SK-N-SH (cell line): ENCODE measurements around the gene CHST11. TPM values are rescaled to one million over a fixed set of nuclear protein-coding genes. Genes with fewer than 3 reads are reported as not detected.

Experiments
- CTCF ChIA-PET: fragments of 300-600, 350-600 bp; formaldehyde crosslinking; extraction: SDS; loops from one replicate; lab custom pipeline; 2021; lab: Yijun Ruan, JAX
- POLR2A ChIA-PET: fragments of 350-600 bp; sonication (Branson Sonifier 250); formaldehyde crosslinking; extraction: SDS; loops from one replicate; lab custom pipeline; 2020; ENCODE audit warnings: antibody characterized with exemption, inconsistent platforms; lab: Yijun Ruan, JAX
- DNase-seq: peaks from one replicate; pipeline ENCODE4 v3.0.0; 2012
- H2AFZ ChIP-seq: fragments of 200-600 bp; sonication (generic); 2 replicates; pipeline ENCODE4 v1.8.1; 2016; ENCODE audit warnings: antibody characterized with exemption, mild to moderate bottlenecking, low read depth
- H3F3A ChIP-seq: fragments of 200-600 bp; sonication (generic); replicated peaks from 2 replicates; pipeline ENCODE3; 2016; ENCODE audit warnings: antibody characterized with exemption, mild to moderate bottlenecking; ENCODE audit not compliant: insufficient read depth
- H3K27ac ChIP-seq, 2 experiments: fragments of 200-500 bp in 1 of 2; fragments of 200-600 bp in 1 of 2; sonication (Bioruptor generic) in 1 of 2; sonication (generic), shearing (Covaris generic) in 1 of 2; 2 replicates each; pipeline versions ENCODE4 v1.5.1 to v1.6.1; 2014 to 2016; ENCODE audit warnings: low read depth in 2 of 2, inconsistent platforms in 1 of 2, low read length in 1 of 2, mild to moderate bottlenecking in 1 of 2, mixed read lengths in 1 of 2
- H3K27me3 ChIP-seq: fragments of 200-600 bp; sonication (generic), shearing (Covaris generic); 2 replicates; pipeline ENCODE4 v1.6.1; 2016; ENCODE audit warnings: mixed run types; ENCODE audit not compliant: insufficient read depth
- H3K36me3 ChIP-seq, 2 experiments: fragments of 200-500 bp in 1 of 2; fragments of 200-600 bp in 1 of 2; sonication (Bioruptor generic) in 1 of 2; sonication (generic) in 1 of 2; replicated peaks in 1 of 2; 2 replicates each; pipeline versions ENCODE3 to v1.5.1; 2014 to 2016; ENCODE audit warnings: low read length in 1 of 2, mild to moderate bottlenecking in 1 of 2; ENCODE audit not compliant: insufficient read depth in 2 of 2, control insufficient read depth in 1 of 2
- H3K4me1 ChIP-seq, 2 experiments: fragments of 200-500 bp in 1 of 2; fragments of 200-600 bp in 1 of 2; sonication (Bioruptor generic) in 1 of 2; sonication (generic), shearing (Covaris generic) in 1 of 2; 2 replicates each; pipeline versions ENCODE4 v1.5.1 to v1.6.1; 2014 to 2016; ENCODE audit warnings: low read depth in 1 of 2, low read length in 1 of 2, mixed run types in 1 of 2; ENCODE audit not compliant: insufficient read depth in 2 of 2, control insufficient read depth in 1 of 2
- H3K4me2 ChIP-seq: fragments of 200-600 bp; sonication (generic), shearing (Covaris generic); 2 replicates; pipeline ENCODE4 v1.6.1; 2017; ENCODE audit warnings: mixed run types
- H3K4me3 ChIP-seq, 2 experiments: fragments of 200-500 bp in 1 of 2; fragments of 200-600 bp in 1 of 2; sonication (Bioruptor generic) in 1 of 2; sonication (generic), shearing (Covaris generic) in 1 of 2; 2 replicates each; pipeline versions ENCODE4 v1.5.1 to v1.8.1; 2014 to 2016; ENCODE audit warnings: low read depth in 2 of 2, inconsistent platforms in 1 of 2, low read length in 1 of 2, mild to moderate bottlenecking in 1 of 2, mixed read lengths in 1 of 2, moderate library complexity in 1 of 2
- H3K79me2 ChIP-seq: fragments of 200-600 bp; sonication (generic); 2 replicates; pipeline ENCODE4 v1.8.1; 2017; ENCODE audit warnings: mild to moderate bottlenecking; ENCODE audit not compliant: insufficient read depth
- H3K9ac ChIP-seq: fragments of 200-600 bp; sonication (generic); 2 replicates; pipeline ENCODE4 v1.6.1; 2017; ENCODE audit warnings: mixed run types
- H3K9me2 ChIP-seq: fragments of 200-600 bp; sonication (generic); 2 replicates; pipeline ENCODE4 v1.6.1; 2017; ENCODE audit warnings: mixed run types
- H3K9me3 ChIP-seq: fragments of 200-600 bp; sonication (generic); 2 replicates; pipeline ENCODE4 v1.6.1; 2017; ENCODE audit warnings: mixed run types, mild to moderate bottlenecking, moderate library complexity
- H4K20me1 ChIP-seq: fragments of 200-600 bp; sonication (generic); 2 replicates; pipeline ENCODE4 v1.6.1; 2017; ENCODE audit warnings: mild to moderate bottlenecking, mixed run types; ENCODE audit not compliant: insufficient read depth
- CHD2 ChIP-seq: fragments of 150-350 bp; IDR thresholded peaks from 2 replicates; pipeline ENCODE4 v1.6.1; 2018; ENCODE audit warnings: low read length; ENCODE audit not compliant: partially characterized antibody
- EP300 ChIP-seq, 2 experiments: IDR thresholded peaks; 2 replicates each; pipeline versions ENCODE4 v1.4.0 to v1.6.1; 2012; ENCODE audit warnings: borderline replicate concordance in 1 of 2, low read depth in 1 of 2, low read length in 1 of 2
- FOXJ3 ChIP-seq: sonication (generic); formaldehyde crosslinking; IDR thresholded peaks from 2 replicates; pipeline ENCODE4 v1.5.1; 2020; ENCODE audit warnings: mild to moderate bottlenecking, missing genetic modification reagents
- GATA2 ChIP-seq: sonication (generic); formaldehyde crosslinking; IDR thresholded peaks from 2 replicates; pipeline ENCODE4 v1.5.0; 2020; ENCODE audit warnings: mild to moderate bottlenecking, missing genetic modification reagents
- MEF2A ChIP-seq: IDR thresholded peaks from 2 replicates; pipeline ENCODE4 v1.4.0; 2012; ENCODE audit warnings: low read depth, borderline replicate concordance
- MXI1 ChIP-seq: IDR thresholded peaks from 2 replicates; pipeline ENCODE4 v1.6.1; 2012; ENCODE audit warnings: mild to moderate bottlenecking, low read depth, low read length, improper control_type of control experiment
- POLR2AphosphoS5 ChIP-seq: IDR thresholded peaks from 2 replicates; pipeline ENCODE4 v1.6.1; 2012; ENCODE audit warnings: low read depth, low read length
- RFX5 ChIP-seq: IDR thresholded peaks from 2 replicates; pipeline ENCODE4 v1.6.1; 2012; ENCODE audit warnings: mild to moderate bottlenecking, improper control_type of control experiment, low read length
- SIN3A ChIP-seq: IDR thresholded peaks from 2 replicates; pipeline ENCODE4 v1.6.1; 2012; ENCODE audit warnings: low read depth, mild to moderate bottlenecking, low read length, moderate library complexity, borderline replicate concordance
- SMC3 ChIP-seq: IDR thresholded peaks from 2 replicates; pipeline ENCODE4 v1.6.1; 2012; ENCODE audit warnings: low read depth, low read length, improper control_type of control experiment
- TAF1 ChIP-seq: IDR thresholded peaks from 2 replicates; pipeline ENCODE4 v1.6.1; 2012; ENCODE audit warnings: low read depth, mild to moderate bottlenecking, low read length, moderate library complexity, borderline replicate concordance
- YY1 ChIP-seq: IDR thresholded peaks from 2 replicates; pipeline ENCODE4 v1.4.0; 2012; ENCODE audit warnings: low read depth, mild to moderate bottlenecking
- WGBS: methylation state at CpG from one replicate; pipeline ENCODE4 v1.1.6; 2017; ENCODE audit warnings: low lambda C conversion rate; 5-methylcytosine and 5-hydroxymethylcytosine counted together
- polyA plus RNA-seq, 3 experiments: library from polyadenylated mRNA; depleted of rRNA; stranded (reverse); fragments of >200 nt; gene quantifications; 2 replicates each; pipeline ENCODE4 v1.2.3, GENCODE V29; 2012
- TF ChIP-seq, protein P1 (sequence below): IDR thresholded peaks from 2 replicates; pipeline ENCODE4 v1.6.1; 2012; ENCODE audit warnings: mild to moderate bottlenecking, low read depth, low read length, moderate library complexity
- TF ChIP-seq, protein P2 (sequence below): IDR thresholded peaks from 2 replicates; pipeline ENCODE4; 2012
- TF ChIP-seq, protein P3 (sequence below): IDR thresholded peaks from 2 replicates; pipeline ENCODE4 v1.4.0; 2012; ENCODE audit warnings: low read depth, borderline replicate concordance
- TF ChIP-seq, protein P4 (sequence below): IDR thresholded peaks from 2 replicates; pipeline ENCODE4 v1.4.0; 2012; ENCODE audit warnings: low read depth, borderline replicate concordance

The CHST11 gene
- polyA plus RNA-seq, 1 of the 3 experiments (the other 2 are of a cell fraction): 18.6 TPM

DNA sequence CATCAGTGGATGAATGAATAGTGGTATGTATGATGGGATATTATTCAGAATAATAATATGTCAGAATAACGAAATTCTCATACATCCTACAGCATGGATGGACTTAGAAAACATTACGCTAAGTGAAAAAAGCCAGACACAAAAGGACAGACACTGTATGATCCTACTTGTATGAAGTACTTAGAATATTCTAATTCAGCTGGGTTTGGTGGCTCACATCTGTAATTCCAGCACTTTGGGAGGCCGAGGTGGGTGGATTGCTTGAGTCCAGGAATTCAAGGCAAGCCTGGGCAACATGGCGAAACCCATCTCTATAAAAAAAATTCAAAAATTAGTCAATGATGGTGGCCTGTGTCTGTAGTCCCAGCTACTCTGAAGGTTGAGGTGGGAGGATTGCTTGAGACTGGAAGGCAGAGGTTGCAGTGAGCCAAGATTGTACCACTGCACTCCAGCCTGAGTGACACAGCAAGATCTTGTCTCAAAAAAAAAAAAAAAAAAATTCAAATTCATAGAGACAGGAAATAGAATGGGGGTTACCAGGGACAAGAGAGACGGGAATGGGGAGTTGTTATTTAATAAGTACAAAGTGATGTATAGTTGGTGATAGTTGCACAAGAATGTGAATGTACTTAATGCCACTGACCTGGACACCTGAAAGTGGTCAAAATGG is 132.3 kb downstream of the CHST11 start:
- no peaks in the 10 kb centered on the region for H3K36me3 ChIP-seq
- DNase-seq: no peak
- H3K27ac ChIP-seq: peak overlapping the region in 1 of 2 experiments; percentile 45; a peak in 2 of 4 replicates
- ChIA-PET POLR2A (no interaction called here), CTCF (no interaction called here)
- peak overlapping the region; percentile 4; the same call in 1 of the 2 replicates for H3K4me2 ChIP-seq
- no peaks in the 10 kb centered on the region for H3K9me2 ChIP-seq
- H4K20me1 ChIP-seq: no peaks in the 10 kb centered on the region
- no peak overlapping the region for H3K4me3 ChIP-seq
- no peak overlapping the region for H2AFZ ChIP-seq
- H3K9ac ChIP-seq: no peak overlapping the region
- no peaks in the 10 kb centered on the region; the same call in 1 of the 2 replicates for H3K79me2 ChIP-seq
- peaks cover 9% of the 10 kb centered on the region for H3F3A ChIP-seq
- H3K9me3 ChIP-seq: no peaks in the 10 kb centered on the region
- TF ChIP-seq POLR2AphosphoS5 (no peak), RFX5 (no peak), YY1 (no peak), TAF1 (no peak), SIN3A (no peak), GATA2 (no peak), MXI1 (no peak), FOXJ3 (CRISPR knock-in tag) (no peak), SMC3 (no peak), MEF2A (no peak), CHD2 (no peak), EP300 (IDR thresholded peaks at IDR 0.05; ENCODE audit: borderline replicate concordance in 1 of 2, low read depth in 1 of 2, low read length in 1 of 2) (no peak)
- TF ChIP-seq, protein P1, sequence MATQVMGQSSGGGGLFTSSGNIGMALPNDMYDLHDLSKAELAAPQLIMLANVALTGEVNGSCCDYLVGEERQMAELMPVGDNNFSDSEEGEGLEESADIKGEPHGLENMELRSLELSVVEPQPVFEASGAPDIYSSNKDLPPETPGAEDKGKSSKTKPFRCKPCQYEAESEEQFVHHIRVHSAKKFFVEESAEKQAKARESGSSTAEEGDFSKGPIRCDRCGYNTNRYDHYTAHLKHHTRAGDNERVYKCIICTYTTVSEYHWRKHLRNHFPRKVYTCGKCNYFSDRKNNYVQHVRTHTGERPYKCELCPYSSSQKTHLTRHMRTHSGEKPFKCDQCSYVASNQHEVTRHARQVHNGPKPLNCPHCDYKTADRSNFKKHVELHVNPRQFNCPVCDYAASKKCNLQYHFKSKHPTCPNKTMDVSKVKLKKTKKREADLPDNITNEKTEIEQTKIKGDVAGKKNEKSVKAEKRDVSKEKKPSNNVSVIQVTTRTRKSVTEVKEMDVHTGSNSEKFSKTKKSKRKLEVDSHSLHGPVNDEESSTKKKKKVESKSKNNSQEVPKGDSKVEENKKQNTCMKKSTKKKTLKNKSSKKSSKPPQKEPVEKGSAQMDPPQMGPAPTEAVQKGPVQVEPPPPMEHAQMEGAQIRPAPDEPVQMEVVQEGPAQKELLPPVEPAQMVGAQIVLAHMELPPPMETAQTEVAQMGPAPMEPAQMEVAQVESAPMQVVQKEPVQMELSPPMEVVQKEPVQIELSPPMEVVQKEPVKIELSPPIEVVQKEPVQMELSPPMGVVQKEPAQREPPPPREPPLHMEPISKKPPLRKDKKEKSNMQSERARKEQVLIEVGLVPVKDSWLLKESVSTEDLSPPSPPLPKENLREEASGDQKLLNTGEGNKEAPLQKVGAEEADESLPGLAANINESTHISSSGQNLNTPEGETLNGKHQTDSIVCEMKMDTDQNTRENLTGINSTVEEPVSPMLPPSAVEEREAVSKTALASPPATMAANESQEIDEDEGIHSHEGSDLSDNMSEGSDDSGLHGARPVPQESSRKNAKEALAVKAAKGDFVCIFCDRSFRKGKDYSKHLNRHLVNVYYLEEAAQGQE: no peak
- TF ChIP-seq, protein P2, sequence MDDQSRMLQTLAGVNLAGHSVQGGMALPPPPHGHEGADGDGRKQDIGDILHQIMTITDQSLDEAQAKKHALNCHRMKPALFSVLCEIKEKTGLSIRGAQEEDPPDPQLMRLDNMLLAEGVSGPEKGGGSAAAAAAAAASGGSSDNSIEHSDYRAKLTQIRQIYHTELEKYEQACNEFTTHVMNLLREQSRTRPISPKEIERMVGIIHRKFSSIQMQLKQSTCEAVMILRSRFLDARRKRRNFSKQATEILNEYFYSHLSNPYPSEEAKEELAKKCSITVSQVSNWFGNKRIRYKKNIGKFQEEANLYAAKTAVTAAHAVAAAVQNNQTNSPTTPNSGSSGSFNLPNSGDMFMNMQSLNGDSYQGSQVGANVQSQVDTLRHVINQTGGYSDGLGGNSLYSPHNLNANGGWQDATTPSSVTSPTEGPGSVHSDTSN: no peak
- TF ChIP-seq, protein P3, sequence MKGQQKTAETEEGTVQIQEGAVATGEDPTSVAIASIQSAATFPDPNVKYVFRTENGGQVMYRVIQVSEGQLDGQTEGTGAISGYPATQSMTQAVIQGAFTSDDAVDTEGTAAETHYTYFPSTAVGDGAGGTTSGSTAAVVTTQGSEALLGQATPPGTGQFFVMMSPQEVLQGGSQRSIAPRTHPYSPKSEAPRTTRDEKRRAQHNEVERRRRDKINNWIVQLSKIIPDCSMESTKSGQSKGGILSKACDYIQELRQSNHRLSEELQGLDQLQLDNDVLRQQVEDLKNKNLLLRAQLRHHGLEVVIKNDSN: no peak
- TF ChIP-seq, protein P4, sequence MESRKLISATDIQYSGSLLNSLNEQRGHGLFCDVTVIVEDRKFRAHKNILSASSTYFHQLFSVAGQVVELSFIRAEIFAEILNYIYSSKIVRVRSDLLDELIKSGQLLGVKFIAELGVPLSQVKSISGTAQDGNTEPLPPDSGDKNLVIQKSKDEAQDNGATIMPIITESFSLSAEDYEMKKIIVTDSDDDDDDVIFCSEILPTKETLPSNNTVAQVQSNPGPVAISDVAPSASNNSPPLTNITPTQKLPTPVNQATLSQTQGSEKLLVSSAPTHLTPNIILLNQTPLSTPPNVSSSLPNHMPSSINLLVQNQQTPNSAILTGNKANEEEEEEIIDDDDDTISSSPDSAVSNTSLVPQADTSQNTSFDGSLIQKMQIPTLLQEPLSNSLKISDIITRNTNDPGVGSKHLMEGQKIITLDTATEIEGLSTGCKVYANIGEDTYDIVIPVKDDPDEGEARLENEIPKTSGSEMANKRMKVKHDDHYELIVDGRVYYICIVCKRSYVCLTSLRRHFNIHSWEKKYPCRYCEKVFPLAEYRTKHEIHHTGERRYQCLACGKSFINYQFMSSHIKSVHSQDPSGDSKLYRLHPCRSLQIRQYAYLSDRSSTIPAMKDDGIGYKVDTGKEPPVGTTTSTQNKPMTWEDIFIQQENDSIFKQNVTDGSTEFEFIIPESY: no peak
- no peaks in the 10 kb centered on the region for H3K27me3 ChIP-seq
- WGBS: 59% methylated on average over 5 of the region's 5 CpGs
- H3K4me1 ChIP-seq: peaks cover 0 to 2% of the 10 kb centered on the region in 2 experiments; a peak in 2 of 4 replicates
